ENCODE results near the gene MLPH.

MLPH gene

GRCh38 chr2:237503201-237503600 is 16.1 kb downstream of the MLPH start:
- peaks cover 3% of the 10 kb centered on the region for H3K27me3 ChIP-seq (ENCODE audit: insufficient read depth, low read length)
- H3K4me3 ChIP-seq (ENCODE audit: low read length): no peak overlapping the region
- no peak overlapping the region for H2AFZ ChIP-seq (ENCODE audit: low read depth, low read length)
- no peaks in the 10 kb centered on the region for H3K9me3 ChIP-seq (ENCODE audit: low read length)
- H3K36me3 ChIP-seq (ENCODE audit: insufficient read depth, low read length): no peaks in the 10 kb centered on the region
- H3K4me1 ChIP-seq (ENCODE audit: insufficient read depth, low read length): peaks cover 4% of the 10 kb centered on the region

GRCh38 chr2:237505188-237505939 is 18.3 kb downstream of the MLPH start:
- H3K9me3 ChIP-seq (ENCODE audit: low read length): no peaks in the 10 kb centered on the region
- H3K4me3 ChIP-seq (ENCODE audit: low read length): no peak overlapping the region
- H2AFZ ChIP-seq (ENCODE audit: low read depth, low read length): no peak overlapping the region
- H3K27me3 ChIP-seq (ENCODE audit: insufficient read depth, low read length): peaks cover 3% of the 10 kb centered on the region
- H3K4me1 ChIP-seq (ENCODE audit: insufficient read depth, low read length): peaks cover 4% of the 10 kb centered on the region
- H3K36me3 ChIP-seq (ENCODE audit: insufficient read depth, low read length): no peaks in the 10 kb centered on the region

- no peaks in the 10 kb centered on the region for H3K36me3 ChIP-seq (ENCODE audit: insufficient read depth, low read length)
- H2AFZ ChIP-seq (ENCODE audit: low read depth, low read length): no peak overlapping the region
- peaks cover 3% of the 10 kb centered on the region for H3K27me3 ChIP-seq (ENCODE audit: insufficient read depth, low read length)
- H3K4me3 ChIP-seq (ENCODE audit: low read length): no peak overlapping the region
- no peaks in the 10 kb centered on the region for H3K4me1 ChIP-seq (ENCODE audit: insufficient read depth, low read length)
- H3K9me3 ChIP-seq (ENCODE audit: low read length): no peaks in the 10 kb centered on the region
These were observed 20.5 kb downstream of the MLPH start for GRCh38 chr2:237507512-237507911.

GRCh38 chr2:237508361-237508760 is 21.3 kb downstream of the MLPH start:
- Histone ChIP-seq H2AFZ (ENCODE audit: low read depth, low read length) (no peak overlapping the region), H3K4me3 (ENCODE audit: low read length) (no peak overlapping the region), H3K4me1 (ENCODE audit: insufficient read depth, low read length) (no peaks in the 10 kb centered on the region), H3K9me3 (ENCODE audit: low read length) (no peaks in the 10 kb centered on the region), H3K27me3 (ENCODE audit: insufficient read depth, low read length) (peaks cover 3% of the 10 kb centered on the region), H3K36me3 (ENCODE audit: insufficient read depth, low read length) (no peaks in the 10 kb centered on the region)

- Histone ChIP-seq H3K4me1 (ENCODE audit: insufficient read depth, low read length) (peaks cover 5% of the 10 kb centered on the region), H3K36me3 (ENCODE audit: insufficient read depth, low read length) (no peaks in the 10 kb centered on the region), H2AFZ (ENCODE audit: low read depth, low read length) (no peak overlapping the region), H3K9me3 (ENCODE audit: low read length) (no peaks in the 10 kb centered on the region), H3K4me3 (ENCODE audit: low read length) (no peak overlapping the region), H3K27me3 (ENCODE audit: insufficient read depth, low read length) (peaks cover 3% of the 10 kb centered on the region)
These were observed 22.1 kb downstream of the MLPH start for GRCh38 chr2:237509151-237509550.

- Histone ChIP-seq H3K36me3 (ENCODE audit: insufficient read depth, low read length) (no peaks in the 10 kb centered on the region), H2AFZ (ENCODE audit: low read depth, low read length) (no peak overlapping the region), H3K27me3 (ENCODE audit: insufficient read depth, low read length) (peaks cover 3% of the 10 kb centered on the region), H3K4me3 (ENCODE audit: low read length) (no peak overlapping the region), H3K4me1 (ENCODE audit: insufficient read depth, low read length) (peaks cover 13% of the 10 kb centered on the region), H3K9me3 (ENCODE audit: low read length) (no peaks in the 10 kb centered on the region)
These were observed 22.9 kb downstream of the MLPH start for GRCh38 chr2:237509905-237510304.

- Histone ChIP-seq H2AFZ (ENCODE audit: low read depth, low read length) (no peak overlapping the region), H3K9me3 (ENCODE audit: low read length) (no peaks in the 10 kb centered on the region), H3K27me3 (ENCODE audit: insufficient read depth, low read length) (peaks cover 3% of the 10 kb centered on the region), H3K4me3 (ENCODE audit: low read length) (no peak overlapping the region), H3K36me3 (ENCODE audit: insufficient read depth, low read length) (no peaks in the 10 kb centered on the region), H3K4me1 (ENCODE audit: insufficient read depth, low read length) (peaks cover 16% of the 10 kb centered on the region)
These were observed 23.6 kb downstream of the MLPH start for GRCh38 chr2:237510502-237511217.

GRCh38 chr2:237511433-237511832 is 24.4 kb downstream of the MLPH start:
- H3K9me3 ChIP-seq (ENCODE audit: low read length): no peaks in the 10 kb centered on the region
- H3K4me3 ChIP-seq (ENCODE audit: low read length): no peak overlapping the region
- H3K36me3 ChIP-seq (ENCODE audit: insufficient read depth, low read length): no peaks in the 10 kb centered on the region

GRCh38 chr2:237511885-237512405 is 24.9 kb downstream of the MLPH start:
- no peaks in the 10 kb centered on the region for H3K9me3 ChIP-seq (ENCODE audit: low read length)
- no peak overlapping the region for H3K4me3 ChIP-seq (ENCODE audit: low read length)
- no peak overlapping the region for H2AFZ ChIP-seq (ENCODE audit: low read depth, low read length)
- H3K4me1 ChIP-seq (ENCODE audit: insufficient read depth, low read length): peaks cover 16% of the 10 kb centered on the region
- H3K36me3 ChIP-seq (ENCODE audit: insufficient read depth, low read length): no peaks in the 10 kb centered on the region
- H3K27me3 ChIP-seq (ENCODE audit: insufficient read depth, low read length): peaks cover 3% of the 10 kb centered on the region

More at GRCh38 chr2:237511433-237511832, 24.4 kb downstream of the MLPH start:
- peaks cover 3% of the 10 kb centered on the region for H3K27me3 ChIP-seq (ENCODE audit: insufficient read depth, low read length)
- H3K4me1 ChIP-seq (ENCODE audit: insufficient read depth, low read length): peaks cover 16% of the 10 kb centered on the region
- H2AFZ ChIP-seq (ENCODE audit: low read depth, low read length): no peak overlapping the region

- Histone ChIP-seq H3K36me3 (ENCODE audit: insufficient read depth, low read length) (no peaks in the 10 kb centered on the region), H3K27me3 (ENCODE audit: insufficient read depth, low read length) (no peaks in the 10 kb centered on the region), H3K9me3 (ENCODE audit: low read length) (no peaks in the 10 kb centered on the region), H3K4me1 (ENCODE audit: insufficient read depth, low read length) (peaks cover 16% of the 10 kb centered on the region), H2AFZ (ENCODE audit: low read depth, low read length) (no peak overlapping the region), H3K4me3 (ENCODE audit: low read length) (no peak overlapping the region)
These were observed 25.9 kb downstream of the MLPH start for GRCh38 chr2:237512774-237513466.

GRCh38 chr2:237513693-237514092 is 26.6 kb downstream of the MLPH start:
- H2AFZ ChIP-seq (ENCODE audit: low read depth, low read length): no peak overlapping the region
- peaks cover 16% of the 10 kb centered on the region for H3K4me1 ChIP-seq (ENCODE audit: insufficient read depth, low read length)
- H3K36me3 ChIP-seq (ENCODE audit: insufficient read depth, low read length): no peaks in the 10 kb centered on the region
- no peak overlapping the region for H3K4me3 ChIP-seq (ENCODE audit: low read length)
- no peaks in the 10 kb centered on the region for H3K9me3 ChIP-seq (ENCODE audit: low read length)
- H3K27me3 ChIP-seq (ENCODE audit: insufficient read depth, low read length): no peaks in the 10 kb centered on the region

GRCh38 chr2:237514474-237515130 is 27.6 kb downstream of the MLPH start:
- no peak overlapping the region for H3K4me3 ChIP-seq (ENCODE audit: low read length)
- H3K36me3 ChIP-seq (ENCODE audit: insufficient read depth, low read length): no peaks in the 10 kb centered on the region
- no peaks in the 10 kb centered on the region for H3K27me3 ChIP-seq (ENCODE audit: insufficient read depth, low read length)
- peaks cover 16% of the 10 kb centered on the region for H3K4me1 ChIP-seq (ENCODE audit: insufficient read depth, low read length)
- no peak overlapping the region for H2AFZ ChIP-seq (ENCODE audit: low read depth, low read length)
- no peaks in the 10 kb centered on the region for H3K9me3 ChIP-seq (ENCODE audit: low read length)
